Osteocyte (in vitro differentiated cells): ENCODE measurements around the gene EFCAB6. TPM values are rescaled to one million over a fixed set of nuclear protein-coding genes. Genes with fewer than 3 reads are reported as not detected.

Source experiments
- DNase-seq: peaks from one replicate; pipeline ENCODE4 v3.0.0; 2021; ENCODE audit warnings: mixed read lengths; ENCODE audit not compliant: unreplicated experiment; ENCODE audit errors: extremely low spot score
- H3K27ac Mint-ChIP-seq: one replicate; pipeline ENCODE4 v1.8.0; 2021; ENCODE audit warnings: mild to moderate bottlenecking, mixed read lengths; ENCODE audit not compliant: unreplicated experiment
- H3K27me3 Mint-ChIP-seq: one replicate; pipeline ENCODE4 v1.8.0; 2021; ENCODE audit warnings: mixed read lengths; ENCODE audit not compliant: unreplicated experiment
- H3K36me3 Mint-ChIP-seq: one replicate; pipeline ENCODE4 v1.8.0; 2021; ENCODE audit warnings: mixed read lengths; ENCODE audit not compliant: unreplicated experiment
- H3K4me1 Mint-ChIP-seq: one replicate; pipeline ENCODE4 v1.8.0; 2021; ENCODE audit warnings: mixed read lengths; ENCODE audit not compliant: unreplicated experiment
- H3K4me3 Mint-ChIP-seq: one replicate; pipeline ENCODE4 v1.8.0; 2021; ENCODE audit warnings: mild to moderate bottlenecking, moderate library complexity, mixed read lengths; ENCODE audit not compliant: unreplicated experiment
- H3K9me3 Mint-ChIP-seq: one replicate; pipeline ENCODE4 v1.8.0; 2021; ENCODE audit warnings: mixed read lengths; ENCODE audit not compliant: unreplicated experiment
- total RNA-seq: library from RNA; stranded (reverse); gene quantifications from 2 replicates; pipeline ENCODE4 v1.2.1, GENCODE V29; 2021
- TF ChIP-seq, protein P1 (sequence below): fragments of 200-600 bp; sonication (generic); IDR thresholded peaks from 2 replicates; pipeline ENCODE4 v1.5.0; 2021; ENCODE audit warnings: antibody characterized with exemption, mild to moderate bottlenecking, moderate library complexity

Gene EFCAB6
- total RNA-seq, 1 donor from 2014 or later, result 1.4 TPM

DNA sequence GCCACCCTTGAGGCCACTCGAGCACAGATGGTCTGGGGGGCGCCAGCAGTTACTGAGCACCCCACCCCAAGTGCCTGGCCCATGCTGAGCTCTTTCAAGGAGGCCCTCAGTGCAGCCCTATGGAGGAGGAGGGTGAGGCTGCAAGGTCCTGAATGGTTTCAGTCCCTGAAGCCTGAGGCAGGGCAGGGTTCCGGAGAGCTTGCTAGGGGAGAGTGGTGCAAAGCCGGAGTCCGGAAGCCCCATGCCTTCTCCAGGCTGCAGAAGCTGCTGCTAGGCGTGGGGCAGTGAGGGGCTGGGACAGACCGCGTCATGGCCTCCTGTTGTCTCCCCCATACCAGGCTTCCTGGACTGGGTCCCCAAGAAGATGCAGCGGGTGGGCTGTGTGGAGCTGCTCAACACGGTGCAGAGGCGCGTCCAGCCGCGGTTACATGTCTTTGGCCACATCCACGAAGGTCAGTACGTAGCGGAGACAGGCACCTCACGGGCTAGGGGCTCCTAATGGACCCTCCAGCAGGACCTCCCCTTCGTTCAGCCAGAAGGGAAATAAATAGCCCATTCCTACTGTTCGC is 309.7 kb downstream of the EFCAB6 start:
- Mint-ChIP-seq H3K36me3 (no peaks in the 10 kb centered on the region), H3K27me3 (no peaks in the 10 kb centered on the region), H3K4me3 (no peak overlapping the region), H3K27ac (no peak overlapping the region), H3K4me1 (no peaks in the 10 kb centered on the region), H3K9me3 (no peaks in the 10 kb centered on the region)
- TF ChIP-seq, protein P1, sequence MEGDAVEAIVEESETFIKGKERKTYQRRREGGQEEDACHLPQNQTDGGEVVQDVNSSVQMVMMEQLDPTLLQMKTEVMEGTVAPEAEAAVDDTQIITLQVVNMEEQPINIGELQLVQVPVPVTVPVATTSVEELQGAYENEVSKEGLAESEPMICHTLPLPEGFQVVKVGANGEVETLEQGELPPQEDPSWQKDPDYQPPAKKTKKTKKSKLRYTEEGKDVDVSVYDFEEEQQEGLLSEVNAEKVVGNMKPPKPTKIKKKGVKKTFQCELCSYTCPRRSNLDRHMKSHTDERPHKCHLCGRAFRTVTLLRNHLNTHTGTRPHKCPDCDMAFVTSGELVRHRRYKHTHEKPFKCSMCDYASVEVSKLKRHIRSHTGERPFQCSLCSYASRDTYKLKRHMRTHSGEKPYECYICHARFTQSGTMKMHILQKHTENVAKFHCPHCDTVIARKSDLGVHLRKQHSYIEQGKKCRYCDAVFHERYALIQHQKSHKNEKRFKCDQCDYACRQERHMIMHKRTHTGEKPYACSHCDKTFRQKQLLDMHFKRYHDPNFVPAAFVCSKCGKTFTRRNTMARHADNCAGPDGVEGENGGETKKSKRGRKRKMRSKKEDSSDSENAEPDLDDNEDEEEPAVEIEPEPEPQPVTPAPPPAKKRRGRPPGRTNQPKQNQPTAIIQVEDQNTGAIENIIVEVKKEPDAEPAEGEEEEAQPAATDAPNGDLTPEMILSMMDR, result no peak
- no peak for DNase-seq

DNA sequence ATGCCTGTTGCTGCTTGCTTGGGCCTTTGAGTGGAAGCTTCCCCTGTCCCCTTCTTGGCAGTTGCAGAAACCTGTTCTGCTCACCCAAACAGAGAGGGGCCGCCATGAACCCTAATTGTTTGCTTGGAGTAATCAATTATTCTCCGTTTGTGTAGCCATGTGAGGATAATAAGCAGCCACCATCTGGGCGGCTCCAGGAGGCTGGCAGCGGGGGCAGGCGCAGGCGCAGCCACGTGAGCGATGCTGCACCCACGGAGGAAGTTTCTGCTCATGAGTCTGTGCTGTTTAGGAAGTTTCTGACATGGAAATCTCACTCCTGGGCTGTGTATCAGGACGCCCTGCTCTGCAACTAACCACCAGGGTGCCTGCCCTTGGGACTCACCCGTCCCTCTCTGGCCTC is 310.2 kb downstream of the EFCAB6 start:
- TF ChIP-seq, protein P1, result no peak

DNA sequence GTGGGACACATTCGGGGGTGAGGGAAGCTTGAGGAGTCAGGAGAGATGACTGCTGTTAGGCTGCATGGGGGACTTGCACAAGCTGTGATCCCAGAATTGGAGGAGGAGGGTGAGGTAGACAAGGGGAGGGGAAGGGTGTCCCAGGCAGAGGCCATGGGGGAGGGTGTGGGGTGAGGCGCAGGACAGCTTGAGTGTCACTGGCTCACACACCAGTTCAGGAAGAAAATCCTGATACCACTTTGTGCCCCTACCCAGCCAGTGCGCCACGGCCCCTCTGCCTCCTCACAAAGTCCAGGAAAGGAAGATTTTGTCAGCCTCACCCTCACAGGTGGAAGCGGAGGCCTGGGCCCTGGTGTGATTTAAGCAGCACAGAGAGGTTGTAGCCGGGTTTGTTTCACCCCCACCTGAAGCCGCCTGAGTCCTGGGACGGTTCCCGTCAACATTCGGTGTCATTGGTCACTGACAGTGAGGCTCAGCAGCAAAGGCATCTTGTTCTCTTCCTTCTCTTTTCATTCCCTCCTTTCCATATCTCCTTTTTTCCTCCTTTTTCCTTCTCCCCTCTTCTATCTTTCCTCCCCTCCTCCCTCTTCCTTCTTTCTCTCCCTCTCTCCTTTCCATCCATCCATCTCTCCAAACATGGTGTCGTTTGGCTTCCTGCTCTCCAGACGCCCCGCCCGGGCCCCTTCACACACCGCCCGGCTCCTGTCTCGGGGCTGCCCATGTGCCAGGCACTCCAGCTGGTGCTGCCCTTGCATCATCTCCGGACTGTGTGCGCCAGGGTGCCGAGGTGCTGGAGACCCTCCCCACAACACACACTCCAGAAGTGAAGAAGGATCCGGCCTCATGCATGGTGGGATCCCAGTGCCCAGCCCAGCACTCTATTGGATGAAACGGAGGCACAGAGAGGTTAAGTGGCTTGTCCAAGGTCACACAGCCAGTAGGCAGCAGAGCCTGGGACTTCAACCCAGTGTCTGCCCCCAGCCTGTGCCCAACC is 311.0 kb downstream of the EFCAB6 start:
- no peaks in the 10 kb centered on the region for H3K9me3 Mint-ChIP-seq
- H3K4me1 Mint-ChIP-seq, result no peaks in the 10 kb centered on the region
- H3K4me3 Mint-ChIP-seq, result no peak overlapping the region
- no peaks in the 10 kb centered on the region for H3K27me3 Mint-ChIP-seq
- no peak for DNase-seq
- TF ChIP-seq, protein P1, result no peak
- no peaks in the 10 kb centered on the region for H3K36me3 Mint-ChIP-seq
- no peak overlapping the region for H3K27ac Mint-ChIP-seq

More for the DNA sequence above, 310.2 kb downstream of the EFCAB6 start:
- H3K36me3 Mint-ChIP-seq, result no peaks in the 10 kb centered on the region
- no peak overlapping the region for H3K27ac Mint-ChIP-seq
- DNase-seq, result no peak
- H3K4me1 Mint-ChIP-seq, result no peaks in the 10 kb centered on the region
- no peaks in the 10 kb centered on the region for H3K27me3 Mint-ChIP-seq
- H3K4me3 Mint-ChIP-seq, result no peak overlapping the region
- no peaks in the 10 kb centered on the region for H3K9me3 Mint-ChIP-seq

DNA sequence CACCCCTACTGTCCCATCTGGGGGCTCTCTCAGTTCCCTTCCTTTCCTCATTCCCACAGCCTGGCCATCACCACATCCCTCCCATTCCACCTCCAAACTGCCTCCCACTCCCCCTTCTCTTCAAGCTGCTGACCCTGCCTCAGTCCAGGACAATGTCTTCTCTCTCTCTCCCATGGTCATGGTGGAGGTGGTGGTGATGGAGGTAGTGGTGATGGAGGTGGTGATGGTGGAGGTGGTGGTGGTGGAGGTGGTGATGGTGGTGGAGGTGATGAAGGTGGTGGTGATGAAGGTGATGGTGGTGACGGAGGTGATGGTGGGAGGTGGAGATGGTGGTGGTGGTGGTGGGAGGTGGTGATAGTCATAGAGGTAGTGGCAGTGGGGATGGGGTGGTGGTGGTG is 313.2 kb downstream of the EFCAB6 start:
- no peak for DNase-seq
- Mint-ChIP-seq H3K4me1 (no peaks in the 10 kb centered on the region), H3K27me3 (no peaks in the 10 kb centered on the region), H3K27ac (no peak overlapping the region), H3K4me3 (no peak overlapping the region), H3K9me3 (no peaks in the 10 kb centered on the region), H3K36me3 (no peaks in the 10 kb centered on the region)
- TF ChIP-seq, protein P1, result no peak
